ENCODE results near the gene POLR3B. TPM values are rescaled to one million over a fixed set of nuclear protein-coding genes. Genes with fewer than 3 reads are reported as not detected.

The POLR3B gene
- total and polyA plus RNA-seq, 2 of the 13 experiments (the other 11 are each of a cell fraction or from before 2014, with no cell fraction given), result 4.8 to 13.1 TPM

GRCh38 chr12:106357549-106358395, at the start of gene POLR3B (continued):
- TF ChIP-seq SCMH1 (CRISPR knock-in tag; IDR thresholded peaks at IDR 0.05; ENCODE audit: borderline replicate concordance), result no peak
- TF ChIP-seq, protein P1, sequence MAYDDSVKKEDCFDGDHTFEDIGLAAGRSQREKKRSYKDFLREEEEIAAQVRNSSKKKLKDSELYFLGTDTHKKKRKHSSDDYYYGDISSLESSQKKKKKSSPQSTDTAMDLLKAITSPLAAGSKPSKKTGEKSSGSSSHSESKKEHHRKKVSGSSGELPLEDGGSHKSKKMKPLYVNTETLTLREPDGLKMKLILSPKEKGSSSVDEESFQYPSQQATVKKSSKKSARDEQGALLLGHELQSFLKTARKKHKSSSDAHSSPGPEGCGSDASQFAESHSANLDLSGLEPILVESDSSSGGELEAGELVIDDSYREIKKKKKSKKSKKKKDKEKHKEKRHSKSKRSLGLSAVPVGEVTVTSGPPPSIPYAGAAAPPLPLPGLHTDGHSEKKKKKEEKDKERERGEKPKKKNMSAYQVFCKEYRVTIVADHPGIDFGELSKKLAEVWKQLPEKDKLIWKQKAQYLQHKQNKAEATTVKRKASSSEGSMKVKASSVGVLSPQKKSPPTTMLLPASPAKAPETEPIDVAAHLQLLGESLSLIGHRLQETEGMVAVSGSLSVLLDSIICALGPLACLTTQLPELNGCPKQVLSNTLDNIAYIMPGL (CRISPR knock-in tag; IDR thresholded peaks at IDR 0.05; ENCODE audit: borderline replicate concordance in 1 of 2, low read depth in 1 of 2), result peak; percentile 98 to 99
- no peak for TF ChIP-seq HNRNPUL1 (IDR thresholded peaks at IDR 0.05; ENCODE audit: low read depth, low read length)
- TF ChIP-seq ZNF180 (CRISPR knock-in tag; IDR thresholded peaks at IDR 0.05; ENCODE audit: borderline replicate concordance, low read depth), result no peak
- TF ChIP-seq, protein P2, sequence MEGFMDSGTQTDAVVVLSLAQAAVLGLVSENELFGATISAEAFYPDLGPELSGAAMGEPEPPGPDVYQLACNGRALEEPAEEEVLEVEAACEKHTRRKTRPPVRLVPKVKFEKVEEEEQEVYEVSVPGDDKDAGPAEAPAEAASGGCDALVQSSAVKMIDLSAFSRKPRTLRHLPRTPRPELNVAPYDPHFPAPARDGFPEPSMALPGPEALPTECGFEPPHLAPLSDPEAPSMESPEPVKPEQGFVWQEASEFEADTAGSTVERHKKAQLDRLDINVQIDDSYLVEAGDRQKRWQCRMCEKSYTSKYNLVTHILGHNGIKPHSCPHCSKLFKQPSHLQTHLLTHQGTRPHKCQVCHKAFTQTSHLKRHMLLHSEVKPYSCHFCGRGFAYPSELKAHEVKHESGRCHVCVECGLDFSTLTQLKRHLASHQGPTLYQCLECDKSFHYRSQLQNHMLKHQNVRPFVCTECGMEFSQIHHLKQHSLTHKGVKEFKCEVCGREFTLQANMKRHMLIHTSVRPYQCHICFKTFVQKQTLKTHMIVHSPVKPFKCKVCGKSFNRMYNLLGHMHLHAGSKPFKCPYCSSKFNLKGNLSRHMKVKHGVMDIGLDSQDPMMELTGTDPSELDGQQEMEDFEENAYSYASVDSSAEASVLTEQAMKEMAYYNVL (CRISPR knock-in tag; IDR thresholded peaks at IDR 0.05; ENCODE audit: borderline replicate concordance), result peak; percentile 80; the same call in 1 of the 2 replicates
- TF ChIP-seq NFIB (CRISPR knock-in tag; IDR thresholded peaks at IDR 0.05; ENCODE audit: borderline replicate concordance), result no peak
- TF ChIP-seq ZNF720 (CRISPR knock-in tag; IDR thresholded peaks at IDR 0.05), result 0 out of 2 replicates have a peak, but pooled peaks have one; percentile 44
- TF ChIP-seq AHR (CRISPR knock-in tag; IDR thresholded peaks at IDR 0.05), result peak; percentile 91; the same call in 1 of the 2 replicates
- peak; percentile 83 for TF ChIP-seq ZNF224 (CRISPR knock-in tag; IDR thresholded peaks at IDR 0.05)
- no peak for TF ChIP-seq ZNF879 (CRISPR knock-in tag; IDR thresholded peaks at IDR 0.05)
- peak; percentile 87; the same call in 1 of the 2 replicates for TF ChIP-seq SMAD1 (CRISPR knock-in tag; IDR thresholded peaks at IDR 0.05; ENCODE audit: borderline replicate concordance, low read depth)
- TF ChIP-seq ETV6 (CRISPR knock-in tag; conservative IDR thresholded peaks at IDR 0.05), result peak; percentile 90; the same call in 1 of the 2 replicates
- 0 out of 2 replicates have a peak, but pooled peaks have one; percentile 18 for TF ChIP-seq ZMYM2 (CRISPR knock-in tag; IDR thresholded peaks at IDR 0.05)
- TF ChIP-seq ZNF558 (CRISPR knock-in tag; IDR thresholded peaks at IDR 0.05; ENCODE audit: borderline replicate concordance), result peak; percentile 67
- peak; percentile 30; the same call in 1 of the 2 replicates for TF ChIP-seq RELA (CRISPR knock-in tag; IDR thresholded peaks at IDR 0.05)
- no peak; the same call in 1 of the 2 replicates for TF ChIP-seq EED (CRISPR knock-in tag; IDR thresholded peaks at IDR 0.05)
- TF ChIP-seq GTF3A (CRISPR knock-in tag; conservative IDR thresholded peaks at IDR 0.05), result peak; percentile 96
- TF ChIP-seq ZNF619 (CRISPR knock-in tag; IDR thresholded peaks at IDR 0.05), result peak; percentile 87; the same call in 1 of the 2 replicates
- peak; percentile 81 for TF ChIP-seq ZBTB38 (CRISPR knock-in tag; IDR thresholded peaks at IDR 0.05)
- TF ChIP-seq MAFF (IDR thresholded peaks at IDR 0.05; ENCODE audit: low read depth, low read length), result 0 out of 2 replicates have a peak, but pooled peaks have one; percentile 11
- TF ChIP-seq ZNF326 (CRISPR knock-in tag; IDR thresholded peaks at IDR 0.05; ENCODE audit: borderline replicate concordance), result no peak; the same call in 1 of the 2 replicates
- peak; percentile 97 for TF ChIP-seq ZNF761 (CRISPR knock-in tag; conservative IDR thresholded peaks at IDR 0.05)
- TF ChIP-seq ZNF749 (CRISPR knock-in tag; IDR thresholded peaks at IDR 0.05; ENCODE audit: borderline replicate concordance), result peak; percentile 57; the same call in 1 of the 2 replicates
- 0 out of 2 replicates have a peak, but pooled peaks have one; percentile 53 for TF ChIP-seq ARNTL (CRISPR knock-in tag; IDR thresholded peaks at IDR 0.05)
- no peak for TF ChIP-seq RFX5 (IDR thresholded peaks at IDR 0.05; ENCODE audit: low read depth, low read length)
- peak; percentile 92 for TF ChIP-seq ZNF547 (CRISPR knock-in tag; IDR thresholded peaks at IDR 0.05)
- TF ChIP-seq SKI (IDR thresholded peaks at IDR 0.05; ENCODE audit: partially characterized antibody), result peak; percentile 70
